Neuron (in vitro differentiated cells): ENCODE measurements around the gene FBXL20.
"Not testable (repeated sequence)": the region's sequence is repeated elsewhere in the genome, so short reads cannot be mapped to it uniquely, and the experiment has no call there.

Experiments
- H2AFZ ChIP-seq: one replicate; pipeline ENCODE4 v1.6.1; 2013; ENCODE audit warnings: low read depth, mild to moderate bottlenecking, inconsistent platforms, low read length, moderate library complexity
- H3K27me3 ChIP-seq: one replicate; pipeline ENCODE4 v1.6.1; 2013; ENCODE audit warnings: low read length; ENCODE audit not compliant: insufficient read depth
- H3K36me3 ChIP-seq: one replicate; pipeline ENCODE4 v1.6.1; 2013; ENCODE audit warnings: low read length; ENCODE audit not compliant: insufficient read depth
- H3K4me1 ChIP-seq: one replicate; pipeline ENCODE4 v1.6.1; 2013; ENCODE audit warnings: low read length; ENCODE audit not compliant: insufficient read depth
- H3K4me3 ChIP-seq: 2 replicates; pipeline ENCODE4 v1.5.1; 2013; ENCODE audit warnings: mild to moderate bottlenecking, low read length, moderate library complexity
- H3K9me3 ChIP-seq: one replicate; pipeline ENCODE4 v1.6.1; 2013; ENCODE audit warnings: low read length

FBXL20 gene

GRCh38 chr17:39339272-39339671 is 62.2 kb downstream of the FBXL20 start:
- Histone ChIP-seq H2AFZ (no peak overlapping the region), H3K9me3 (peaks cover 4% of the 10 kb centered on the region), H3K27me3 (no peaks in the 10 kb centered on the region), H3K4me3 (no peak overlapping the region), H3K4me1 (no peaks in the 10 kb centered on the region), H3K36me3 (no peaks in the 10 kb centered on the region)

GRCh38 chr17:39337649-39338048 is 63.8 kb downstream of the FBXL20 start:
- H3K27me3 ChIP-seq, H3K9me3 ChIP-seq, H3K36me3 ChIP-seq, H2AFZ ChIP-seq, H3K4me1 ChIP-seq, H3K4me3 ChIP-seq: not testable (repeated sequence)

- no peaks in the 10 kb centered on the region for H3K4me1 ChIP-seq
- H2AFZ ChIP-seq: no peak overlapping the region
- H3K36me3 ChIP-seq: no peaks in the 10 kb centered on the region
- no peak overlapping the region for H3K4me3 ChIP-seq
- H3K27me3 ChIP-seq: no peaks in the 10 kb centered on the region
- peaks cover 4% of the 10 kb centered on the region for H3K9me3 ChIP-seq
Measured at GRCh38 chr17:39335704-39336223, 65.7 kb downstream of the FBXL20 start.

GRCh38 chr17:39334008-39334744 is 67.2 kb downstream of the FBXL20 start:
- not testable (repeated sequence) for H2AFZ ChIP-seq, H3K27me3 ChIP-seq, H3K4me1 ChIP-seq, H3K9me3 ChIP-seq, H3K4me3 ChIP-seq, H3K36me3 ChIP-seq

GRCh38 chr17:39332092-39332491 is 69.3 kb downstream of the FBXL20 start:
- no peak overlapping the region for H2AFZ ChIP-seq
- no peaks in the 10 kb centered on the region for H3K27me3 ChIP-seq
- H3K9me3 ChIP-seq: no peaks in the 10 kb centered on the region
- no peaks in the 10 kb centered on the region for H3K4me1 ChIP-seq
- no peaks in the 10 kb centered on the region for H3K36me3 ChIP-seq
- no peak overlapping the region for H3K4me3 ChIP-seq

GRCh38 chr17:39328815-39329214 is 72.6 kb downstream of the FBXL20 start:
- Histone ChIP-seq H3K36me3 (no peaks in the 10 kb centered on the region), H3K9me3 (no peaks in the 10 kb centered on the region), H3K4me1 (no peaks in the 10 kb centered on the region), H2AFZ (no peak overlapping the region), H3K4me3 (no peak overlapping the region), H3K27me3 (no peaks in the 10 kb centered on the region)

GRCh38 chr17:39327109-39327508 is 74.3 kb downstream of the FBXL20 start:
- Histone ChIP-seq H3K4me1 (no peaks in the 10 kb centered on the region), H2AFZ (no peak overlapping the region), H3K9me3 (no peaks in the 10 kb centered on the region), H3K36me3 (no peaks in the 10 kb centered on the region), H3K27me3 (no peaks in the 10 kb centered on the region), H3K4me3 (no peak overlapping the region)

GRCh38 chr17:39325528-39326240 is 75.7 kb downstream of the FBXL20 start:
- Histone ChIP-seq H3K9me3 (no peaks in the 10 kb centered on the region), H3K36me3 (no peaks in the 10 kb centered on the region), H2AFZ (no peak overlapping the region), H3K4me1 (no peaks in the 10 kb centered on the region), H3K27me3 (no peaks in the 10 kb centered on the region), H3K4me3 (no peak overlapping the region)

GRCh38 chr17:39318636-39319035 is 82.8 kb downstream of the FBXL20 start:
- no peaks in the 10 kb centered on the region for H3K27me3 ChIP-seq

GRCh38 chr17:39306509-39307212 is 94.8 kb downstream of the FBXL20 start:
- H3K36me3 ChIP-seq: peaks cover 13% of the 10 kb centered on the region

More at GRCh38 chr17:39318636-39319035, 82.8 kb downstream of the FBXL20 start:
- H2AFZ ChIP-seq: no peak overlapping the region
- H3K9me3 ChIP-seq: no peaks in the 10 kb centered on the region
- no peaks in the 10 kb centered on the region for H3K4me1 ChIP-seq
- peaks cover 3% of the 10 kb centered on the region for H3K36me3 ChIP-seq
- H3K4me3 ChIP-seq: no peak overlapping the region

GRCh38 chr17:39305978-39306377 is 95.4 kb downstream of the FBXL20 start:
- H2AFZ ChIP-seq: no peak overlapping the region
- peaks cover 17% of the 10 kb centered on the region for H3K36me3 ChIP-seq
- H3K27me3 ChIP-seq: no peaks in the 10 kb centered on the region
- no peaks in the 10 kb centered on the region for H3K4me1 ChIP-seq
- no peaks in the 10 kb centered on the region for H3K9me3 ChIP-seq
- no peak overlapping the region for H3K4me3 ChIP-seq

More at GRCh38 chr17:39306509-39307212, 94.8 kb downstream of the FBXL20 start:
- H2AFZ ChIP-seq: no peak overlapping the region
- no peak overlapping the region for H3K4me3 ChIP-seq
- H3K27me3 ChIP-seq: no peaks in the 10 kb centered on the region
- H3K9me3 ChIP-seq: no peaks in the 10 kb centered on the region
- no peaks in the 10 kb centered on the region for H3K4me1 ChIP-seq

GRCh38 chr17:39304188-39304587 is 97.2 kb downstream of the FBXL20 start:
- H2AFZ ChIP-seq: no peak overlapping the region
- H3K9me3 ChIP-seq: no peaks in the 10 kb centered on the region
- H3K4me1 ChIP-seq: no peaks in the 10 kb centered on the region
- H3K36me3 ChIP-seq: peaks cover 28% of the 10 kb centered on the region
- no peaks in the 10 kb centered on the region for H3K27me3 ChIP-seq
- no peak overlapping the region for H3K4me3 ChIP-seq

- Histone ChIP-seq H3K36me3 (peaks cover 39% of the 10 kb centered on the region), H3K4me3 (no peak overlapping the region), H3K4me1 (no peaks in the 10 kb centered on the region), H2AFZ (no peak overlapping the region), H3K9me3 (no peaks in the 10 kb centered on the region), H3K27me3 (no peaks in the 10 kb centered on the region)
Measured at GRCh38 chr17:39294060-39294459, 107.4 kb downstream of the FBXL20 start.
